Smooth muscle cell (in vitro differentiated cells): ENCODE results near the gene SBF2. TPM values are rescaled to one million over a fixed set of nuclear protein-coding genes. Genes with fewer than 3 reads are reported as not detected.
A peak's percentile ranks its signal among the peaks of the same experiment; 100 is the strongest.

Source experiments
- DNase-seq: peaks from one replicate; lab custom pipeline; 2025; ENCODE audit not compliant: unreplicated experiment; lab: John Stamatoyannopoulos, UW
- H2AFZ ChIP-seq: fragments of 200-600 bp; sonication (generic); 2 replicates; pipeline ENCODE4 v1.6.0; 2016; ENCODE audit warnings: antibody characterized with exemption, low read depth, mild to moderate bottlenecking
- H3F3A ChIP-seq: fragments of 200-600 bp; sonication (generic); 2 replicates; pipeline ENCODE4 v1.6.0; 2017; ENCODE audit warnings: antibody characterized with exemption, low read depth
- H3K27ac ChIP-seq: fragments of 200-600 bp; sonication (generic); 2 replicates; pipeline ENCODE4 v1.5.1; 2016; ENCODE audit warnings: low read depth, mild to moderate bottlenecking
- H3K27me3 ChIP-seq: fragments of 200-600 bp; sonication (generic); 2 replicates; pipeline ENCODE4 v1.6.1; 2016; ENCODE audit warnings: low read depth, mild to moderate bottlenecking
- H3K36me3 ChIP-seq: fragments of 200-600 bp; sonication (generic); 2 replicates; pipeline ENCODE4 v1.5.1; 2016; ENCODE audit warnings: low read depth
- H3K4me1 ChIP-seq: fragments of 200-600 bp; sonication (generic); 2 replicates; pipeline ENCODE4 v1.5.1; 2016; ENCODE audit warnings: low read depth
- H3K4me2 ChIP-seq: fragments of 200-600 bp; sonication (generic); 2 replicates; pipeline ENCODE4 v1.6.0; 2016; ENCODE audit warnings: mild to moderate bottlenecking
- H3K4me3 ChIP-seq: fragments of 200-600 bp; sonication (generic); 2 replicates; pipeline ENCODE4 v1.5.1; 2016; ENCODE audit warnings: mild to moderate bottlenecking
- H3K79me2 ChIP-seq: fragments of 200-600 bp; sonication (generic); 2 replicates; pipeline ENCODE4 v1.6.0; 2016; ENCODE audit warnings: low read depth, mild to moderate bottlenecking
- H3K9ac ChIP-seq: fragments of 200-600 bp; sonication (generic); 2 replicates; pipeline ENCODE4 v1.6.0; 2016; ENCODE audit warnings: low read depth
- H3K9me3 ChIP-seq: fragments of 200-600 bp; sonication (generic); replicated peaks from 2 replicates; pipeline ENCODE4 v1.5.1; 2016; ENCODE audit warnings: low read depth
- H4K20me1 ChIP-seq: fragments of 200-600 bp; sonication (generic); 2 replicates; pipeline ENCODE4 v1.6.0; 2016; ENCODE audit warnings: low read depth
- WGBS: methylation state at CpG from one replicate; pipeline ENCODE4 v1.1.7; 2016; ENCODE audit warnings: low lambda C conversion rate; 5-methylcytosine and 5-hydroxymethylcytosine counted together
- polyA plus RNA-seq: library from polyadenylated mRNA; unstranded; fragments of >200 nt; fragmentation: Nextera tagmentation; extraction: Ambion mirVana; gene quantifications from 2 replicates; pipeline ENCODE4 v1.2.1, GENCODE V29; 2016
- total RNA-seq: library from RNA; depleted of rRNA; stranded (reverse); fragments of >200 nt; gene quantifications from 2 replicates; pipeline ENCODE4 v1.2.3, GENCODE V29; 2014
- TF ChIP-seq, protein P1 (sequence below): fragments of 200-600 bp; sonication (generic); IDR thresholded peaks from 2 replicates; pipeline ENCODE4 v1.5.1; 2017; ENCODE audit warnings: borderline replicate concordance, mild to moderate bottlenecking, antibody characterized with exemption; ENCODE audit not compliant: insufficient read depth, poor library complexity, severe bottlenecking

SBF2 gene
- total and polyA plus RNA-seq, 2 experiments from 2014 or later, result 19.0 to 80.7 TPM

GRCh38 chr11:10302744-10303557 lies 8.9 kb upstream of the SBF2 start:
- Histone ChIP-seq H3K36me3 (no peaks in the 10 kb centered on the region), H4K20me1 (peaks cover 22% of the 10 kb centered on the region)

DNA sequence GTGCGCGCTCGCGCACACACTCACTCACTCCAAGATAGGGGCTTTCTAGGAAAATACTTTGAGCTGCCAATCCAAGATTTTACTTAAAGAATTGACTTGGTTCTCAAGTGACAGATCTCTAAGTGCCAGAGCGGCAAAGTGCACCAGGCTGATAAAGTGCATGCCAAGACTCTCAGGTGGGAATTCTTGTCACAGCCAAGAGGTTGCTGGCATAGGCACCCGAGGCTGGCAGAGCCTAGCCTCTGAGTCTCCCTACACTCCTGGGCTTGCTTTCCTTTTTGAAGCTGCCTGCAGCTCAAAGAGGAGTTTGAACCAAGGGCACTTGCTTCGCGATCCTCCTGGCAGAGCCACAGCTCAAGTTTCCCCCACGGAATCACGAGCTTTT lies 8.3 kb upstream of the SBF2 start:
- H3K79me2 ChIP-seq, result peaks cover 5% of the 10 kb centered on the region
- no peak for DNase-seq
- no peaks in the 10 kb centered on the region for H3K36me3 ChIP-seq
- TF ChIP-seq, protein P1, sequence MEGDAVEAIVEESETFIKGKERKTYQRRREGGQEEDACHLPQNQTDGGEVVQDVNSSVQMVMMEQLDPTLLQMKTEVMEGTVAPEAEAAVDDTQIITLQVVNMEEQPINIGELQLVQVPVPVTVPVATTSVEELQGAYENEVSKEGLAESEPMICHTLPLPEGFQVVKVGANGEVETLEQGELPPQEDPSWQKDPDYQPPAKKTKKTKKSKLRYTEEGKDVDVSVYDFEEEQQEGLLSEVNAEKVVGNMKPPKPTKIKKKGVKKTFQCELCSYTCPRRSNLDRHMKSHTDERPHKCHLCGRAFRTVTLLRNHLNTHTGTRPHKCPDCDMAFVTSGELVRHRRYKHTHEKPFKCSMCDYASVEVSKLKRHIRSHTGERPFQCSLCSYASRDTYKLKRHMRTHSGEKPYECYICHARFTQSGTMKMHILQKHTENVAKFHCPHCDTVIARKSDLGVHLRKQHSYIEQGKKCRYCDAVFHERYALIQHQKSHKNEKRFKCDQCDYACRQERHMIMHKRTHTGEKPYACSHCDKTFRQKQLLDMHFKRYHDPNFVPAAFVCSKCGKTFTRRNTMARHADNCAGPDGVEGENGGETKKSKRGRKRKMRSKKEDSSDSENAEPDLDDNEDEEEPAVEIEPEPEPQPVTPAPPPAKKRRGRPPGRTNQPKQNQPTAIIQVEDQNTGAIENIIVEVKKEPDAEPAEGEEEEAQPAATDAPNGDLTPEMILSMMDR, result no peak
- H3K4me1 ChIP-seq, result peaks cover 29% of the 10 kb centered on the region
- peaks cover 22% of the 10 kb centered on the region for H4K20me1 ChIP-seq
- H3K9ac ChIP-seq, result peak overlapping the region; percentile 85
- peak overlapping the region; percentile 70 for H2AFZ ChIP-seq
- peaks cover 9% of the 10 kb centered on the region for H3F3A ChIP-seq
- no peaks in the 10 kb centered on the region for H3K27me3 ChIP-seq
- H3K27ac ChIP-seq, result peak overlapping the region; percentile 82
- peak overlapping the region; percentile 65 for H3K4me3 ChIP-seq
- H3K4me2 ChIP-seq, result peak overlapping the region; percentile 90
- WGBS, result 10% methylated on average over 10 of the region's 10 CpGs
- H3K9me3 ChIP-seq, result no peaks in the 10 kb centered on the region

More at GRCh38 chr11:10302744-10303557, 8.9 kb upstream of the SBF2 start:
- H3K4me3 ChIP-seq, result peak overlapping the region; percentile 65
- no peaks in the 10 kb centered on the region for H3K9me3 ChIP-seq
- peak overlapping the region; percentile 82 for H3K27ac ChIP-seq
- H3K4me1 ChIP-seq, result peaks cover 29% of the 10 kb centered on the region
- H3K79me2 ChIP-seq, result peaks cover 5% of the 10 kb centered on the region
- H3K4me2 ChIP-seq, result peak overlapping the region; percentile 90
- peak overlapping the region; percentile 85 for H3K9ac ChIP-seq
- DNase-seq, result no peak
- peak overlapping the region; percentile 70 for H2AFZ ChIP-seq
- H3K27me3 ChIP-seq, result no peaks in the 10 kb centered on the region
- H3F3A ChIP-seq, result peaks cover 9% of the 10 kb centered on the region
- WGBS, result under 1% methylated on average over 56 of the region's 56 CpGs
- TF ChIP-seq, protein P1, result no peak

DNA sequence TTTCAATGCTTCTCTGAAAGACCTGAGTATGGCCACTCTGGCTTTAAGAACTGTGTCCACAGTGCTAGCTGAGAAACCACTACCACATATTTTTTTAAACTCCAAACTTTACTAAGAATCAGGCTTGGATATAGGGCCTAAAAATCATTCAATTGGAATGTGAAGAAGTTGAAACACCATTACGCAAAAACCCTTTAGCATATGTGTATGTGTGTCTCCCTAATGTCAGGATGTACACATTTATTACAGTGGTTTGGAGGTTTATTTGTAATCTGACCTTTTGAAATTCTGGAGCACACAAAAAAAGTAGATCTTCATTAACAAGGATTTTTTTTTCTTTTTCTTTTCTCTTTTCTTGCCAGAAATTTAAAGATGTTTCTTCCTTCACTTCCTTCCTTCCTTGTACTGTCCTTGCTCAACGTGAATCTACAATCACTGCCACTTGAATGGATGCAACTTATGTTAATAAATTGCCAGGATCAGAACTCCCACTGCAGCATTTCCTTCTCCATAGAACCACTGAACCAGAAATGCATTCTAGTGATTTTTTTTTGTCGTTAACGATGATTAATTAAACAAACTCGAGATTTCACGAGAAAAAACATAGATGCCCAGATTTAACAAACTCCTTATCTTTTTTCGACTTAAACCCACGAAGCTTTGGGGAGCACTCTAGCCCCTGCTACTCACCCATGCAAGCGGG lies 7.8 kb upstream of the SBF2 start:
- Histone ChIP-seq H3K27ac (peak overlapping the region; percentile 82), H4K20me1 (peaks cover 19% of the 10 kb centered on the region), H3K36me3 (no peaks in the 10 kb centered on the region), H3K4me1 (peaks cover 26% of the 10 kb centered on the region), H3K9me3 (no peaks in the 10 kb centered on the region), H2AFZ (peak overlapping the region; percentile 70), H3K79me2 (peaks cover 5% of the 10 kb centered on the region), H3K4me2 (peak overlapping the region; percentile 90), H3K27me3 (no peaks in the 10 kb centered on the region), H3F3A (peaks cover 9% of the 10 kb centered on the region), H3K9ac (no peak overlapping the region), H3K4me3 (peak overlapping the region; percentile 65)
- DNase-seq, result no peak
- TF ChIP-seq, protein P1, result no peak
- WGBS, result 11% methylated on average over 9 of the region's 9 CpGs
